ENCODE data around the gene FHL1. TPM values are rescaled to one million over a fixed set of nuclear protein-coding genes. Genes with fewer than 3 reads are reported as not detected.

FHL1 gene
- total RNA-seq, 4 donors from 2014 or later, result 693 to 4,057 (median 1,828) TPM

GRCh38 chrX:136147976-136148375 lies 643 bp downstream of the FHL1 start:
- TF ChIP-seq CTCF (IDR thresholded peaks at IDR 0.05; ENCODE audit: low read depth), result no peak

DNA sequence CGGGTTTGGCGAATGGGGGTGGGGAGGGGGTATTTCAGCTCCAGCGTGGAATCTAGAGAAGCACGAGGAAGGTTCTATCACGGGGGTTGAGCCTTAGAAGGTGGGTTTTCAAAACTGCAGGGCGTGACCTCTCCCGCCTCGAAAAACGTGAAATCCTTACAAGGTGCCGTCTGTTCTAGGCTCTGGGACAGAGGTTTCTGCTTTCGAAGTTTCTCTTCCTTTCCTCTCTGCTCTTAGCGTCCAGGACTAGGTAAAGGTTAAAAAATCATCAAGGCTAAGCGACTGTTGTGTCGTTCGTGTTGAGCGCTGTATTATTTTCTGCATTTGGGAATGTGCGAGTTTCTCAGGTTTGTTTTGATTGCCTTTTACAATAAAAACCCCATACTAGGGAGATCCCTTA lies 1.1 kb downstream of the FHL1 start:
- TF ChIP-seq CTCF (IDR thresholded peaks at IDR 0.05; ENCODE audit: low read depth), result no peak

- no peak for TF ChIP-seq CTCF (IDR thresholded peaks at IDR 0.05; ENCODE audit: low read depth)
These were observed 7.7 kb downstream of the FHL1 start for GRCh38 chrX:136154998-136155397.

- no peak for TF ChIP-seq CTCF (IDR thresholded peaks at IDR 0.05; ENCODE audit: low read depth)
These were observed 9.3 kb downstream of the FHL1 start for GRCh38 chrX:136156560-136157117.

- no peak for TF ChIP-seq CTCF (IDR thresholded peaks at IDR 0.05; ENCODE audit: low read depth)
These were observed 9.9 kb downstream of the FHL1 start for GRCh38 chrX:136157187-136157586.

DNA sequence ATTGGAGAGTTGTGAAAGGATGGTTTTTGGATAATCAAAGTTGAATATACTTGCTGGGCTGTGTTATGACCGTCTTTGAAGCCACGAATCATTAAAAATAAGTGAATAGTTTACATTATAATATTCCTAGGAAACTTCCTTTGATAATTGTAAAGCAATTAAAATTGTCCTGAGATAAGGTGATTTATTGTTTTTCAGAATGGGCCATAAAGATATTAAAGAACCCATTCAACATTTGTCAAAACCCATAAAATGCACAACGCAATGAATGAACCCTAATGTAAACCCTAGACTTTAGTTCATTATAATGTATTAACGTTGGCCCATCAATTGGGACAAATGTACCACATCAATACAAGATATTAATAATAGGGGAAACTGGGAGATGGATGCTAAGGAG lies 11.4 kb downstream of the FHL1 start:
- no peak for TF ChIP-seq CTCF (IDR thresholded peaks at IDR 0.05; ENCODE audit: low read depth)

- no peak for TF ChIP-seq CTCF (IDR thresholded peaks at IDR 0.05; ENCODE audit: low read depth)
These were observed 12.3 kb downstream of the FHL1 start for GRCh38 chrX:136159611-136160025.
